A549 (cell line): ENCODE results near the gene CFAP410.

ENCODE experiments used
- CTCF ChIP-seq: fragments of >200 bp; sonication (Bioruptor Twin); formaldehyde crosslinking; IDR thresholded peaks from 3 replicates; pipeline ENCODE4 v1.5.1; 2016
- ELK1 ChIP-seq: fragments of 150-350 bp; IDR thresholded peaks from 2 replicates; pipeline ENCODE4 v1.6.1; 2014; ENCODE audit warnings: low read depth, mild to moderate bottlenecking, low read length
- EP300 ChIP-seq, 2 experiments: fragments of >200 bp; sonication (Bioruptor Twin); formaldehyde crosslinking; IDR thresholded peaks; 2 replicates in 1 of 2; 3 replicates in 1 of 2; pipeline ENCODE4 v1.6.1; 2016 to 2017
- ESRRA ChIP-seq: fragments of 150-350 bp; IDR thresholded peaks from 2 replicates; pipeline ENCODE4 v1.6.1; 2014; ENCODE audit warnings: mild to moderate bottlenecking, low read length, borderline replicate concordance
- HMGXB4 ChIP-seq: fragments of 250-450 bp; sonication (Bioruptor Pico); IDR thresholded peaks from 2 replicates; pipeline ENCODE4 v1.5.0; 2021; ENCODE audit warnings: mild to moderate bottlenecking, moderate library complexity, borderline replicate concordance
- KDM1A ChIP-seq: fragments of 200-600 bp; sonication (generic); IDR thresholded peaks from 2 replicates; pipeline ENCODE4 v1.6.1; 2016; ENCODE audit warnings: low read depth, mild to moderate bottlenecking
- KDM5A ChIP-seq: fragments of 200-600 bp; sonication (generic); IDR thresholded peaks from 2 replicates; pipeline ENCODE4 v1.6.1; 2016; ENCODE audit warnings: antibody characterized with exemption, mild to moderate bottlenecking
- PBX3 ChIP-seq: IDR thresholded peaks from 2 replicates; pipeline ENCODE4 v1.6.1; 2012
- POLR2A ChIP-seq: IDR thresholded peaks from 2 replicates; pipeline ENCODE4 v1.6.1; 2012; ENCODE audit warnings: mild to moderate bottlenecking, low read length
- RAD21 ChIP-seq, 2 experiments: fragments of >200 bp in 1 of 2; sonication (Bioruptor Twin) in 1 of 2; formaldehyde crosslinking in 1 of 2; IDR thresholded peaks in 1 of 2; conservative IDR thresholded peaks in 1 of 2; 2 replicates in 1 of 2; 3 replicates in 1 of 2; pipeline ENCODE4 v1.6.1; 2012 to 2018; ENCODE audit warnings: inconsistent platforms in 1 of 2
- RARB ChIP-seq: fragments of 250-450 bp; sonication (Bioruptor Pico); IDR thresholded peaks from 2 replicates; pipeline ENCODE4 v1.8.0; 2021; ENCODE audit warnings: mild to moderate bottlenecking, moderate library complexity
- ZFP36 ChIP-seq: fragments of 450-650 bp; IDR thresholded peaks from 2 replicates; pipeline ENCODE4 v1.6.1; 2014; ENCODE audit warnings: borderline replicate concordance; ENCODE audit not compliant: partially characterized antibody

GRCh38 chr21:44333509-44334328, 5.5 kb downstream of the CFAP410 start:
- TF ChIP-seq CTCF: no peak
- no peak for TF ChIP-seq HMGXB4
- no peak for TF ChIP-seq EP300 (IDR thresholded peaks at IDR 0.05)
- TF ChIP-seq ZFP36: no peak
- no peak for TF ChIP-seq RARB (CRISPR knock-in tag)
- no peak for TF ChIP-seq PBX3
- no peak for TF ChIP-seq RAD21 (conservative IDR thresholded peaks at IDR 0.05 in 1 of 2, IDR thresholded peaks at IDR 0.05 in 1 of 2)
- TF ChIP-seq POLR2A: no peak
- no peak for TF ChIP-seq KDM1A
- no peak for TF ChIP-seq KDM5A
- TF ChIP-seq ESRRA: no peak
- TF ChIP-seq ELK1: no peak
